Lung (tissue), 12 donors: Measurements from ENCODE around the gene CD14. TPM values are rescaled to one million over a fixed set of nuclear protein-coding genes. Genes with fewer than 3 reads are reported as not detected.

Experiments used
- ATAC-seq: fragments of 200-7000 bp; cut with Tn5 transposase; one replicate; pipeline ENCODE4 v1.9.1; 2020; ENCODE audit warnings: moderate number of reproducible peaks; ENCODE audit not compliant: insufficient read depth, low FRiP score
- DNase-seq, 3 donors: peaks; one replicate each; pipeline ENCODE4 v3.0.0-alpha.2; 2013 to 2017
- H3K27ac ChIP-seq, 2 donors: one replicate each; pipeline ENCODE4 v1.5.1; 2013; ENCODE audit warnings: mild to moderate bottlenecking in 2 of 2, moderate library complexity in 2 of 2, control low read depth in 1 of 2, inconsistent platforms in 1 of 2, low read depth in 1 of 2, low read length in 1 of 2
- H3K27me3 ChIP-seq, 3 donors: one replicate each; pipeline ENCODE4 v1.5.1; 2013; ENCODE audit warnings: low read length in 2 of 3; ENCODE audit not compliant: control insufficient read depth in 3 of 3, insufficient read depth in 3 of 3
- H3K36me3 ChIP-seq, 4 donors: one replicate each; pipeline ENCODE4 v1.5.1; 2013; ENCODE audit warnings: low read length in 4 of 4, mild to moderate bottlenecking in 1 of 4, moderate library complexity in 1 of 4; ENCODE audit not compliant: control insufficient read depth in 4 of 4, insufficient read depth in 4 of 4
- H3K4me1 ChIP-seq, 5 donors: one replicate each; pipeline ENCODE4 v1.5.1; 2013; ENCODE audit warnings: low read length in 5 of 5, mild to moderate bottlenecking in 2 of 5, moderate library complexity in 1 of 5; ENCODE audit not compliant: control insufficient read depth in 5 of 5, insufficient read depth in 5 of 5
- H3K4me3 ChIP-seq: one replicate; pipeline ENCODE4 v1.5.1; 2013; ENCODE audit warnings: mild to moderate bottlenecking, control low read depth, moderate library complexity
- H3K9ac ChIP-seq, 2 donors: one replicate each; pipeline ENCODE4 v1.5.1; 2013; ENCODE audit warnings: low read length in 2 of 2, control low read depth in 1 of 2; ENCODE audit not compliant: insufficient read depth in 1 of 2
- H3K9me3 ChIP-seq, 4 donors: one replicate each; pipeline ENCODE4 v1.5.1; 2013; ENCODE audit warnings: low read length in 3 of 4, mild to moderate bottlenecking in 1 of 4, moderate library complexity in 1 of 4; ENCODE audit not compliant: control insufficient read depth in 4 of 4, insufficient read depth in 3 of 4
- CTCF ChIP-seq: IDR thresholded peaks from 2 replicates; pipeline ENCODE4 v1.5.1; 2012; ENCODE audit warnings: mild to moderate bottlenecking; ENCODE audit errors: control extremely low read depth, extremely low read depth
- WGBS, 2 donors: extraction: QIAGEN DNeasy Blood & Tissue Kit; methylation state at CpG; one replicate each; pipeline ENCODE4 v1.1.7; 2013; 5-methylcytosine and 5-hydroxymethylcytosine counted together
- polyA plus RNA-seq, 2 donors: library from polyadenylated mRNA; stranded (reverse); fragments of 200-250 nt; gene quantifications; one replicate each; pipeline ENCODE4 v1.2.1, GENCODE V29; 2013
- total RNA-seq, 2 donors: library from RNA; depleted of rRNA in 1 of 2; stranded (reverse); fragments of >200 nt in 1 of 2; gene quantifications; one replicate each; pipeline ENCODE4 v1.2.1, GENCODE V29; 2014 to 2021
- donor health status: control.
- donor health status: control.
- donor health status: Bipolar disorder and iron deficiency.
- donor health status: healthy.
- donor health status: DM: yes; HTN: yes; CAD: no.

The CD14 gene
- total and polyA plus RNA-seq, 4 donors: 57.9 to 357 (median 80.2) TPM

DNA sequence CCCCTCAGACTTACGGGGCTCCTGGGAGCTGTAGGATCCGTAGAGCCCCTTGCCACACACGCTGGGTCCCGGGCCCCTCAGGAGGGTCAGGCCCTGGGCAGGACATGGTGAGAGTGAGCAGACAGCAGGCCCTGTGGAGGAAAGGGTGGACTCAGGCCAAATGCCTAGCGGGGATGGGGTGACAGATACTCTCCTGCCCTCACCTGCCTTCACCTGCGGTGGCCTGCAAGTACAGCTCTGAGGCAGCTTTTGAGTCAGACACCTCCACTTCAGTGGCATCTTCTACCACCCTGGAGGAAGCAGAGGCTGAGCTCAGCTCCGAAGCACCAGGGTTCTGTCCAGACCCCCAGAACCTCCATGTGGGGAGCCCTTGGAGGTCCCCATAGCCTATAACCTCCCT, 42.1 kb downstream of the CD14 start:
- Histone ChIP-seq H3K27ac (no peak overlapping the region), H3K9ac (no peak overlapping the region), H3K27me3 (no peaks in the 10 kb centered on the region), H3K4me3 (no peak overlapping the region), H3K9me3 (no peaks in the 10 kb centered on the region), H3K4me1 (peaks cover 0 to 19% (median 3%) of the 10 kb centered on the region in 5 donors), H3K36me3 (no peaks in the 10 kb centered on the region)
- TF ChIP-seq CTCF: no peak
- ATAC-seq (no peak), DNase-seq (no peak)
- 95 to 96% methylated on average over 7 of the region's 7 CpGs for WGBS, 2 donors

DNA sequence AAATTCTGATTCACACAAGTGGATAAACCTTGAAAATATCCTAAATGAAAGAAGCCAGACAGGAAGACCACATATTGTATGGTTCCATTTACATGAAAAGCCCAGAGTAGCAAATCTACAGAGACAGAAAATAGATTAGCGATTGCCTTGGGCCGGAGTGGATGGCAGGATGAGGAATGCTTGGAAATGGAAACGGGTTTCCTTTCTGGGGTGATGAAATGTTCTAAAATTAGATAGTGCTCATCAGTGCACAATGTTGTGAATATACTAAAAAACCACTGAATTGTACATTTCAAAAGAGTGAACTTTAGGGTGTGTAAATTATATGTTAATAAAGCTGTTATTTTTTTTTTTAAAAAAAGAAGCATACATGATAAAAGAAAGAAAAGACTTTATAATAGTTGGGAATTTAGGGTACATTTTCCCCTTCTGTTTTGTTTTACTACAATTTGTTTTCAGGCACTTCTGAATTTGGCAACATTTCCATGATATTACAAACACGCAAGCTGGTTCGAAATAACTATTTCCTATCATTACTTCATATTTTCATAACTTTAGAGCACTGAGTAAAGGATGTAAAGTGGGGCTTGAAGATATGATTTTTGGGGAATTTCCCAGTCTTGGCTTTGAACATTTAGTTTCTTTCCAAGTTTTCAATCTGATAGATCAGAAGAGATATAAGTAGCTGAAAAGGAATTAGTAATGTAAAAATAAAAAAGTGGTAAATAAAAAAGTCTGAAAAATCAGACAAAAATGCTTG, 44.5 kb downstream of the CD14 start:
- H3K36me3 ChIP-seq: no peaks in the 10 kb centered on the region
- peak in 2 of 3 donors; percentile 64 to 82 for DNase-seq
- no peaks in the 10 kb centered on the region for H3K9me3 ChIP-seq
- no peaks in the 10 kb centered on the region for H3K27me3 ChIP-seq
- no peak for TF ChIP-seq CTCF
- WGBS, 2 donors: 23 to 32% methylated on average over 5 of the region's 5 CpGs
- H3K4me3 ChIP-seq: no peak overlapping the region
- peak overlapping the region in 1 of 2 donors; percentile 42 for H3K9ac ChIP-seq
- no peak for ATAC-seq
- no peak overlapping the region for H3K27ac ChIP-seq
- H3K4me1 ChIP-seq: peaks cover 0 to 19% (median 3%) of the 10 kb centered on the region in 5 donors

GRCh38 chr5:140587495-140587894, 45.5 kb downstream of the CD14 start:
- WGBS, 2 donors: 100% methylated on average over 1 of the region's 1 CpG
- no peaks in the 10 kb centered on the region for H3K27me3 ChIP-seq
- TF ChIP-seq CTCF: no peak
- no peaks in the 10 kb centered on the region for H3K9me3 ChIP-seq
- no peak overlapping the region for H3K27ac ChIP-seq
- H3K36me3 ChIP-seq: no peaks in the 10 kb centered on the region
- ATAC-seq (no peak), DNase-seq (no peak)
- H3K9ac ChIP-seq: no peak overlapping the region
- peaks cover 0 to 19% (median under 1%) of the 10 kb centered on the region in 5 donors for H3K4me1 ChIP-seq
- no peak overlapping the region for H3K4me3 ChIP-seq

Other genes with a start within 250 kb of the CD14 start
- 100 to 1,000 TPM; 123 to 200 TPM for gene ANKHD1, start 231.3 kb downstream of the CD14 start, total RNA-seq
- gene ANKHD1, start 231.3 kb downstream of the CD14 start, polyA plus RNA-seq: 10 to 100 TPM; 53.0 to 58.6 TPM
- 10 to 100 TPM in 1 of 2 donors, 1 to 10 TPM in 1; 5.2 to 13.3 TPM for gene EIF4EBP3, start 85.5 kb downstream of the CD14 start, total RNA-seq
- 10 to 100 TPM; 27.6 to 69.5 TPM for gene EIF4EBP3, start 85.5 kb downstream of the CD14 start, polyA plus RNA-seq
- gene SRA1, start 75.7 kb downstream of the CD14 start, total RNA-seq: 10 to 100 TPM; 14.0 to 36.0 TPM
- gene SRA1, start 75.7 kb downstream of the CD14 start, polyA plus RNA-seq: 10 to 100 TPM; 37.7 to 45.5 TPM
- gene APBB3, start 68.6 kb downstream of the CD14 start, total RNA-seq: 10 to 100 TPM; 31.6 to 36.1 TPM
- gene APBB3, start 68.6 kb downstream of the CD14 start, polyA plus RNA-seq: 10 to 100 TPM; 24.7 to 25.5 TPM
- 10 to 100 TPM; 10.7 to 94.4 TPM for gene SLC35A4, start 68.3 kb downstream of the CD14 start, total RNA-seq
- 10 to 100 TPM; 41.0 to 91.5 TPM for gene SLC35A4, start 68.3 kb downstream of the CD14 start, polyA plus RNA-seq
- 10 to 100 TPM in 1 of 2 donors, 1 to 10 TPM in 1; 9.0 to 14.9 TPM for gene TMCO6, start 6.3 kb upstream of the CD14 start, total RNA-seq
- gene TMCO6, start 6.3 kb upstream of the CD14 start, polyA plus RNA-seq: 10 to 100 TPM; 13.2 to 25.8 TPM
- 10 to 100 TPM; 35.4 to 57.9 TPM for gene NDUFA2, start 14.5 kb upstream of the CD14 start, total RNA-seq
- 100 to 1,000 TPM; 133 to 365 TPM for gene NDUFA2, start 14.5 kb upstream of the CD14 start, polyA plus RNA-seq
- gene IK, start 14.7 kb upstream of the CD14 start, total RNA-seq: 100 to 1,000 TPM in 1 of 2 donors, 10 to 100 TPM in 1; 85.3 to 104 TPM
- gene IK, start 14.7 kb upstream of the CD14 start, polyA plus RNA-seq: 10 to 100 TPM; 58.3 to 95.7 TPM
- gene WDR55, start 31.7 kb upstream of the CD14 start, total RNA-seq: 10 to 100 TPM; 15.0 to 25.5 TPM
- gene WDR55, start 31.7 kb upstream of the CD14 start, polyA plus RNA-seq: 10 to 100 TPM; 16.6 to 17.9 TPM
- 1 to 10 TPM in 1 of 2 donors, under 1 TPM in 1; 0.60 to 1.7 TPM for gene DND1, start 40.4 kb upstream of the CD14 start, total RNA-seq
- gene DND1, start 40.4 kb upstream of the CD14 start, polyA plus RNA-seq: 1 to 10 TPM; 1.5 to 1.9 TPM
- gene HARS1, start 58.2 kb upstream of the CD14 start, total RNA-seq: 10 to 100 TPM; 46.9 to 54.6 TPM
- 10 to 100 TPM; 43.8 to 49.8 TPM for gene HARS1, start 58.2 kb upstream of the CD14 start, polyA plus RNA-seq
- 10 to 100 TPM; 24.6 to 37.2 TPM for gene HARS2, start 58.3 kb upstream of the CD14 start, total RNA-seq
- 10 to 100 TPM; 15.6 to 18.8 TPM for gene HARS2, start 58.3 kb upstream of the CD14 start, polyA plus RNA-seq
- gene ZMAT2, start 67.3 kb upstream of the CD14 start, total RNA-seq: 10 to 100 TPM; 30.2 to 43.3 TPM
- 10 to 100 TPM; 52.1 to 73.8 TPM for gene ZMAT2, start 67.3 kb upstream of the CD14 start, polyA plus RNA-seq
- gene PCDHA1, start 153.0 kb upstream of the CD14 start, total RNA-seq: not detected
- gene PCDHA1, start 153.0 kb upstream of the CD14 start, polyA plus RNA-seq: under 1 TPM; 0.02 to 0.30 TPM
- under 1 TPM; 0.15 to 0.43 TPM for gene PCDHA2, start 161.7 kb upstream of the CD14 start, total RNA-seq
- gene PCDHA2, start 161.7 kb upstream of the CD14 start, polyA plus RNA-seq: under 1 TPM in 1 of 2 donors, not detected in 1; 0.02 TPM
- gene PCDHA3, start 167.9 kb upstream of the CD14 start, total RNA-seq: under 1 TPM; 0.31 to 0.74 TPM
- gene PCDHA3, start 167.9 kb upstream of the CD14 start, polyA plus RNA-seq: under 1 TPM; 0.07 to 0.22 TPM
- gene PCDHA4, start 173.9 kb upstream of the CD14 start, total RNA-seq: 1 to 10 TPM; 1.6 to 2.9 TPM
- under 1 TPM; 0.26 to 0.41 TPM for gene PCDHA4, start 173.9 kb upstream of the CD14 start, polyA plus RNA-seq
- under 1 TPM; 0.34 to 0.46 TPM for gene PCDHA5, start 188.4 kb upstream of the CD14 start, total RNA-seq
- gene PCDHA5, start 188.4 kb upstream of the CD14 start, polyA plus RNA-seq: under 1 TPM in 1 of 2 donors, not detected in 1; 0.10 TPM
- gene PCDHA6, start 194.8 kb upstream of the CD14 start, total RNA-seq: under 1 TPM; 0.51 to 0.92 TPM
- gene PCDHA6, start 194.8 kb upstream of the CD14 start, polyA plus RNA-seq: under 1 TPM; 0.11 to 0.20 TPM
- gene PCDHA7, start 201.1 kb upstream of the CD14 start, total RNA-seq: under 1 TPM; 0.17 to 0.52 TPM
- under 1 TPM; 0.10 to 0.26 TPM for gene PCDHA7, start 201.1 kb upstream of the CD14 start, polyA plus RNA-seq
- under 1 TPM; 0.23 to 0.37 TPM for gene PCDHA8, start 208.0 kb upstream of the CD14 start, total RNA-seq
- under 1 TPM in 1 of 2 donors, not detected in 1; 0.14 TPM for gene PCDHA8, start 208.0 kb upstream of the CD14 start, polyA plus RNA-seq
- under 1 TPM; 0.49 to 0.68 TPM for gene PCDHA9, start 215.2 kb upstream of the CD14 start, total RNA-seq
- gene PCDHA9, start 215.2 kb upstream of the CD14 start, polyA plus RNA-seq: not detected
- 1 to 10 TPM in 1 of 2 donors, under 1 TPM in 1; 0.48 to 1.6 TPM for gene PCDHA10, start 222.7 kb upstream of the CD14 start, total RNA-seq
- gene PCDHA10, start 222.7 kb upstream of the CD14 start, polyA plus RNA-seq: under 1 TPM; 0.02 to 0.11 TPM
- gene PCDHA11, start 235.8 kb upstream of the CD14 start, total RNA-seq: 1 to 10 TPM in 1 of 2 donors, under 1 TPM in 1; 0.74 to 1.6 TPM
- under 1 TPM; 0.08 to 0.31 TPM for gene PCDHA11, start 235.8 kb upstream of the CD14 start, polyA plus RNA-seq
- gene PCDHA12, start 242.1 kb upstream of the CD14 start, total RNA-seq: 1 to 10 TPM in 1 of 2 donors, under 1 TPM in 1; 0.23 to 3.6 TPM
- under 1 TPM; 0.74 to 0.98 TPM for gene PCDHA12, start 242.1 kb upstream of the CD14 start, polyA plus RNA-seq
- gene PCDHA13, start 248.9 kb upstream of the CD14 start, total RNA-seq: 1 to 10 TPM in 1 of 2 donors, under 1 TPM in 1; 0.77 to 2.9 TPM
- 1 to 10 TPM in 1 of 2 donors, under 1 TPM in 1; 0.15 to 1.0 TPM for gene PCDHA13, start 248.9 kb upstream of the CD14 start, polyA plus RNA-seq